Hematopoietic multipotent progenitor cell treated with erythropoietin and hydrocortisone succinate and interleukin-3 and kit ligand, for 6 days (in vitro differentiated cells): ENCODE results near the gene RPS18.
"Not testable (repeated sequence)": the region's sequence is repeated elsewhere in the genome, so short reads cannot be mapped to it uniquely, and the experiment has no call there.

ENCODE experiments used
- DNase-seq: peaks from one replicate; pipeline ENCODE4 v3.0.0-alpha.2; 2015

Gene RPS18

DNA sequence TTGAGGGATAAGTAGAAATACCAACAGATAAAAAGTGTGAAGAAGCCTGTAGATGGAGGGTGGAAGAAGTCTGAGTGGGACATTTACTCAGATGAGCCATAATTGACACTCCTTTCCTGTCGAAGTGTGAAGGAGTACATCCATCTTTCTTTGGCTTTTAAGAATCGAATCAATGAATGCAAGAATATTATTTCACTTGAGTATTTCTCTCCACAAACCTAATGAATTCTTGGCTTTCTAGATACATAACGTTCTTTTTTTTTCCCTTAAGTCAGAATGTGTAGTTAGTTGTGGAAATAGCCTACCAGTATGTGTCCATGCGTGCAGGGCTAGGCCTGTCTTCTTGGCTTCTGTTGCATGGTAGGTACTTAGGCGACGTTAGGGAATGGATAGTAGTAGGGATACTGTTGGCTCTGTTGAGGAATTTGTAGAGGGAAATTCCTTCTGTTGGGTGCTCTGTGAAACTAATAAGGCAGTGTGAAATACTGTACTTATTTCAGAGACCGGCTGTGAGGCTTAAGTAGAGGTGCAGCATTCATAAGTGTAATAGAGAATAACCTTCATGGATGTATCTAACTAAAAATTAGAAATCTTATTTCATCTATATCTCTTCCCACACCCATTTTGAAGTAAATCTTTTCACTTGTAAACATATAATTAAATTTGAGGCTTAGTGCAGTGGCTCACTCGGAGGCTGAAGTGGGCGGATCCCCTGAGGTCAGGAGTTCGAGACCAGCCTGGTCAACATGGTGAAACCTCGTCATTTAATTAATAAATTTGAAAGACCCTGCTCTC lies 1.5 kb downstream of the RPS18 start:
- peak; percentile 18 for DNase-seq

DNA sequence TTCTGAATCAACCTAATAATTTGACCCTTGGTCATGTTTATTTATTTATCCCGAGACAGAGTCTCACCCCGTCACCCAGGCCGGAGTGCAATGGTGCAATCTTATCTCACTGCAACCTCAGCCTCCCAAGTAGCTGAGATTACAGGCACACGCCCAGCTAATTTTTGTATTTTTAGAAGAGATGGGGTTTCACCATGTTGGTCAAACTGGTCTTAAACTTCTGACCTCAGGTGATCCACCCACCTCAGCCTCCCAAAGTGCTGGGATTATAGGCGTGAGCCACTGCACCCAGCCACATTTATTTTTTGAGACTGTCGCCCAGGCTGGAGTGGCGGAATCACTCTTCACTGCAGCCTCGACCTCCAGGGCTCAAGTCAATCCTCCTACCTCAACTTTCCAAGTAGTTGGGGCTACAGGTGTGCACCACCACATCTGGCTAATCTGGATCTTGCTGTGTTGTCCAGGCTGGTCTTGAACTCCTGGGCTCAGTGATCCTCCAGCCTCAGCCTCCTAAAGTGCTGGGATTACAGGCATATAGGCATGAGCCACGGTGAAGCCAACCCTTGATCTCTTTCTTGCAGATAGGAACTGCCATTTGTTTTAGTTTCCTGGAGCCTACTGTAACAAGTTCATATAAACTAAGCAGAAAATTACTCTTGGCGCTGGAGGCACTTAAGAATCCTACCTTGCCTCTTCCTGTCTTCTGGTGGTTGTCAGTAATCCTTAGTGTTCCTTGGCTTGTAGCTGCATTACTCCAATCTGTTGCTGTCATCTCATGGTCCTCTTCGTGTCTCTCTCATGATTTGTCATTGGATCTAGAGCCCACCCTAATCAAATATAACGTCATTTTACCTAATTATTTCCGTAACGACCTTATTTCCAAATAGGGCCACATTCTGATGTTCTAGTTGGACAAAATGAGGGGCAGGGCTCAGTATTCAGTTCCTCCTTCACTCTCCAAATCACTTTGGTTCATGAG lies 2.3 kb downstream of the RPS18 start:
- peak; percentile 21 for DNase-seq

DNA sequence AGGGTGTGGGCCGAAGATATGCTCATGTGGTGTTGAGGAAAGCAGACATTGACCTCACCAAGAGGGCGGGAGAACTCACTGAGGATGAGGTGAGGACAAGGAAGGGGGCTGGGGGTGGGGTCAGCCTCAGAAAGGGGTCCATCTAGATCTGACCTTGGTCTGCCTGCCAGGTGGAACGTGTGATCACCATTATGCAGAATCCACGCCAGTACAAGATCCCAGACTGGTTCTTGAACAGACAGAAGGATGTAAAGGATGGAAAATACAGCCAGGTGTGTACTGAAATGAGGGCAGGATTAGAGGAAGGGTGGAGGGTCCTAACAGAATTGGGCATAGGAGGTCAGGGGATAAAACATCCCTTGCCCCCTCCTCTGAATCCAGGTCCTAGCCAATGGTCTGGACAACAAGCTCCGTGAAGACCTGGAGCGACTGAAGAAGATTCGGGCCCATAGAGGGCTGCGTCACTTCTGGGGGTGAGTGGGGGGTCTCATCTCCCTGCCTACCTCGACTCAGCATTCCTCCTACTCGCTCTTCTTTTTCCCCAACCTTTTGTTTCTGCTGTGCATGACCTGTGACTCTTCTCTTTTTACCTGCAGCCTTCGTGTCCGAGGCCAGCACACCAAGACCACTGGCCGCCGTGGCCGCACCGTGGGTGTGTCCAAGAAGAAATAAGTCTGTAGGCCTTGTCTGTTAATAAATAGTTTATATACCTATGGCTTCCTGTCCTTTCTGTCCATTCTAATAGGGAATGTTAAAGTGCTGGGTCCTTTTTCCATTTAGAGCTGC lies 4.1 kb downstream of the RPS18 start:
- DNase-seq = not testable (repeated sequence)

DNA sequence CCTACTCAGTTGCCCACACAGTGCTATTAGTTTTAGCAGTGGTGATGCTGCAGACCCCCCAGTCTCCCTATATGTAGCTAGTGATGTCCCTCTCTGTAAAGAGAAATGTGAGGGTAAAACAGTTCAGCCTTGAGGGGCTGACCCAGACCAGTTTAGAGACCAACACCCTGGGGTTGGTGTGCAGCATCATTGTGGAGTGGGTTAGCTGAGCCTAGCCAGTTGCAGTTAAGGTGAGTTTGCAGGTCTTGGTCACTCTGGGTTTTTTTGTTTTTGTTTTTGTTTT lies 4.6 kb downstream of the RPS18 start:
- peak; percentile 38 for DNase-seq

DNA sequence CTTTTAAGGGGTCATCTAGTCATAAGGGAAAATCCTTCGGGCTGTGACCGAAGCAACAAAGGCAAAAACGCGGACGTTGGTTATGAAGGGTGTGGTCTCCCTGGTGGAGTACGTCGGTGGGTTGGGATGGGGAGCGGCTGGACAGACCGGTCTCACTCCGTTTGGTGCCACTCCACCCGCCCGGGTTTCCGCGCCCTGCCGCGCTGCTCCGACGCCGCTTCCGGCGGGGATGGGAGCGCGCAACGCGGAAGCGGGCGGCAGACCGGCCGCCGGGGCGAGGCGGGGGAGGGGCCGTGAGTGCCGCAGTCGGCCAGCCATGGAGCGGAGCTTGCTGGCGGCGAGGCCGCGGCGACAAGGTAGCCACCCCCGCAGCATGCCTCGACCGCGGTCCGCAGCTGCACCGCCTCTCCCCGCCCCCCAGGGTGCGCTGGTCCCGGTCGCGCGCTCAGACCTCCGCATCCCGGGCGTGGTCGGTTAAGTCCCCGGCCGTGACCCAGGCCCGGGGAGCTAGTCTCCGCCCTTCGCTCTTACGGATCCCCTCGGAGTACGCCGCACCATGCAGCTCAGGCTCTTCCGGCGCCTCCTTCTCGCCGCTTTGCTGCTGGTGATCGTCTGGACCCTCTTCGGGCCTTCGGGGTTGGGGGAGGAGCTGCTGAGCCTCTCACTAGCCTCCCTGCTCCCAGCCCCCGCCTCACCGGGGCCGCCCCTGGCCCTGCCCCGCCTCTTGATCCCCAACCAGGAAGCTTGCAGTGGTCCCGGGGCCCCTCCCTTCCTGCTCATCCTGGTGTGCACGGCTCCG lies 5.2 kb downstream of the RPS18 start, which contains the start of gene B3GALT4:
TSS of gene B3GALT4 (plus strand) at position 260 of the 799 bp plus-strand sequence. CDS start at position 557, 297 bp downstream.
- peak; percentile 90 for DNase-seq

DNA sequence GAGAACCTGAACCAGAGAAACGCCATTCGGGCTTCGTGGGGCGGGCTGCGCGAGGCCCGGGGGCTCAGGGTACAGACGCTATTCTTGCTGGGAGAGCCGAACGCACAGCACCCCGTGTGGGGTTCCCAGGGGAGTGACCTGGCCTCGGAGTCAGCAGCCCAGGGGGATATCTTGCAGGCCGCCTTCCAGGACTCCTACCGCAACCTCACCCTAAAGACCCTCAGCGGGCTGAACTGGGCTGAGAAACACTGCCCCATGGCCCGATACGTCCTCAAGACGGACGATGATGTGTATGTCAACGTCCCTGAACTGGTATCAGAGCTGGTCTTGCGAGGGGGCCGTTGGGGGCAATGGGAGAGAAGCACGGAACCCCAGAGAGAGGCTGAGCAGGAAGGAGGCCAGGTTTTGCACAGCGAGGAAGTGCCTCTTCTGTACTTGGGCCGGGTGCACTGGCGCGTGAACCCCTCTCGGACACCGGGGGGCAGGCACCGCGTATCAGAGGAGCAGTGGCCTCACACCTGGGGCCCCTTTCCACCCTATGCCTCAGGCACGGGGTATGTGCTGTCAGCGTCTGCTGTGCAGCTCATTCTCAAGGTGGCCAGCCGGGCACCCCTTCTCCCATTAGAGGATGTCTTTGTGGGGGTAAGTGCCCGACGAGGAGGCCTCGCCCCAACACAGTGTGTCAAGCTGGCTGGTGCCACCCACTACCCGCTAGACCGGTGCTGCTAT lies 6.0 kb downstream of the RPS18 start:
- peak; percentile 45 for DNase-seq

DNA sequence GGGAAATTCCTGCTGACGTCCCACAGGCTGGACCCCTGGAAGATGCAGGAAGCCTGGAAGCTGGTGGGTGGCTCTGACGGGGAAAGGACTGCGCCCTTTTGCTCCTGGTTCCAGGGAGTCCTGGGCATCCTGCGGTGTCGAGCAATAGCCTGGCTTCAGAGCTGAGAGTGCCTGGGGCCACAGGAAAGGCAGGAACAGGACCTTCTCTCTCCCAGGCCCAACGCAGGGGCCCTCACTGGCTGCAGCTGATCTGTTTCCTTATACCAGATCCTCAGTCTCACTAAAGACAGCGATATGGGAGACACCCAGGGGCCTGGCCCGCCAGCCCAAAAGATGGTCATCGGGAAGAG lies 6.5 kb downstream of the RPS18 start:
- DNase-seq = no peak

DNA sequence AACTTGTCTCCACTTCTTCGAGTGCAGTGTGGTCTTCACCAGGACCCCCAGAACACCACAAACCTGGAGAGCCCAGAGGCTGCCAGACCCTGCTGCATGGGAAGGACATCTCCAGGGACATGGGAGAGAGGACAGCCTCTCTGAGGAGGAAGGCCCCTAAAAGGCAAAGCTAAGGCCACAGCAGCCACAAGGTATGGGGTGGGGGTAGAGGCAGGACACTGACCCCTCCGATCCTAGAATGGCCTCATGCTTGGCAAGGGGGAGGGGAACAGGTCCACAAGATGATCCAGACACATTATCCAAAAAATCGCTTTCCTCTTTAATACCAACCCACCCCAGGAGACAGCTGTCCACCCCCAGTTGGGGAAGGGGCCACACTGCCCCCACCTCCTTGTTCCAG lies 6.9 kb downstream of the RPS18 start:
- no peak for DNase-seq

DNA sequence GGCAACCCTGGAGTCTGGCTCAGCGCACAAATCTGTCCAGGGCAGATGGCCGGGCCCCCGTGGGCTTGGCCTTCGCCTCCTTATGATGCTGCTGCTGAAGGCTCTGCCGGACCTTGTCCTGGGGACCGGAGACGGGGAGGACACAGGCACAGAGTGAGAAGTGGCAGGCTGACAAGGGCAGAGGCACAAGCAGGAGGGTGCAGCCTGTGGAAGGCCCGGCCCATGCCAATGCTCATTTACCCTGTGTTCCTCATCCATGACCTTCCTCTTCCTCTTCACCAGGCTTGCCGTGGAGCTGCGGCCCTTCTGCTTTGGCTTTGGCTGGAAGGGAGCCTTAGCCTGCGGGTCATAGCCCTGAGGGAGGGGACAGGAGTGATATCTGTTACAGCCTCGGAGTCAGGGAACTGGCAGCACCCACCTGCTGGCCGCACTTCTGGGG lies 7.4 kb downstream of the RPS18 start:
- no peak for DNase-seq

DNA sequence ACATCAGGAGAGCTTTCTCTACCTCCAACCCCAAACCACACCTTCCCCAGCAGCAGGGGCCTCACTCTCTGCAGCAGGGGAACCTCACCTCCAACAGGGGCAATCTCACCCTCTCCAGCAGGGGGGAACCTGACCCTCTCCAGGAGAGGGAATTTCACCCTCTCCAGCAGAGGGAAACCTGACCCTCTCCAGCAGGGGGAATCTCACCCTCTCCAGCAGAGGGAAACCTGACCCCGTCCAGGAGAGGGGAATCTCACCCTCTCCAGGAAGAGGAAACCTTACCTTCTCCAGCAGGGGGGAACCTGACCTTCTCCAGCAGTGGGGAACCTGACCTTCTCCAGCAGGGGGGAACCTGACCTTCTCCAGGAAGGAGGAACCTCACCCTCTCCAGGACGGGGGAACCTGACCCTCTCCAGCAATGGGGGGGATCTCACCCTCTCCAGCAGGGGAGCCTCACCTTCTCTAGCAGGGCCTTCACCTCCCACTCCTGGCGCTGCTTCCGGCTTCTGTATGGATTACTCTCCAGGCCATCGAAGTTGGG lies 8.2 kb downstream of the RPS18 start:
- peak; percentile 67 for DNase-seq

DNA sequence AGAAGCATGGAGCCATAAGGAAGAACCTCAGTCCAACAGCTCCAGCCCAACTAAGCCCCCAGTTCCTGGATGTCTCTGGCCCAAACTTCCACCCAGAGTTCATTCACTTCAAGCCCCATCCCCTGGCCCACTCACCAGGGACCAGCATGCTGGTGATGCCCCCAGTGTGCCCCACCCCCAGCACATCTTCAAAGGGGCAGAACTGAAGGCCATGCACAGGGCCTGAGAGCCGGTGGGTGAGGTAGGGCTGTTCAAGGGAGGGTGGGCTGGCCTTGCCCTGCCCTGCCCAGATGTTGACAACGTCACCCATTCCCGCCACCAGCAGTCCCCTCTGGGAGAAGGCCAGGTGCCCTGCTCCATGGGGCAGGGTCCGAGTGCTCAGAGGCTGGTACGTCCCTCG lies 8.7 kb downstream of the RPS18 start:
- no peak for DNase-seq

DNA sequence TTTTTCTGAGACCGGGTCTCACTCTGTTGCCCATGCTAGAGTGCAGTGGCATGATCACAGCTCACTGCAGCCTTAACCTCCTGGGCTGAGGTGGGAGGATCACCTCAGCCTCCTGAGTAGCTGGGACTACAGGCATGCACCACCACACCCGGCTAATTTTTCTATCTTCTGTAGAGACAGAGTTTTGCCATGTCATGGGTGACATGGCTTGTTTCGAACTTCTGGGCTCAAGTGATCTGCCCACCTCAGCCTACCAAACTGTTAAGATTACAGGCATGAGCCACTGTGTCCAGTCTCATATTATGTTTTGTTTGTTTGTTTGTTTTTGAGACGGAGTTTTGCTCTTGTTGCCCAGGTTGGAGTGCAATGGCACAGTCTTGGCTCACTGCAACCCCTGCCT lies 13.3 kb downstream of the RPS18 start:
- DNase-seq = peak; percentile 24

DNA sequence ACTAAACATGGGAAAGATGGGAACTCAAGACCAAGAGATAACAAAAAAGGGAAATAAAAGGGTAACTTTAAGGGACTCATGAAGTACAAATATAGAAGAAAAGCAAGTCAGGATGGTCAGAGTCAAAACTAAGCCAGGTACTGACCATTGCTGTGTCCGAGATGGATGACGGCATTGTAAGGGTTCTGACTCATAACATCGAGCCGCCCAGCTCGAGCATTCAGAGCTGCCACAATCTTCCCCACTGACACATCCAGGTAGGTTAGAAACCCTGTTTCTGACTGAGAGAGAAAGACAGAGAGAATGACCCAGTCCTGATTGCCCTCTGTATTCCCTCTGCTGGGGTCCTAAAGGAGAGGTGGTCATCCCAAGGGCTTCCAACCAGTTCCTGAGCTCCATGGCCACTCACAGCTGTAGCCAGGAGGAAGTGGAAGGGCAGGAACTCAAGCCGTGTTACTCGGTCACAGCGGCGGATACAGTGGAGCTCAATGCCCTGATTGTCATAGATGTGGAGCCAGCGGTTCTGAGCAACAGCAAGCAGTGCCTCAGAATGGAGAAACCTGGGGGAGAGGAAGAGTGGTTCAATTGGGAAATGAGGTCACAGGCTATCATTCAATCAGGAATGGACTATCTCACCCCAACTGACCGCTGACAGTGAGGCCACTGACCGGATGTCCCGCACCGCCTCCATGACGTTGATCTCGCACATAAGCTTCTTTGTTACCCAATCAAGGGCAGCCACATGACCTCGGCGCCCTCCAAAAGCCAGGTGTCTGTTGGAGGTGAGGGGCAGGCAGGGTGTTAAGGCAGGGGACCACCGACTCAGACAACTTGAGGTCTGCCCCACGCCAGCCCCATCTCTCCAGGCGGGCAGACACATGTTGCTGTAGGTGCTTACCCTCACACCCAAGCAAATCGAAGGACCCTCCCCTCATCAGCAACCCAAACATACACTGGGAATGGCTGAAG lies 15.4 kb downstream of the RPS18 start:
- no peak for DNase-seq

DNA sequence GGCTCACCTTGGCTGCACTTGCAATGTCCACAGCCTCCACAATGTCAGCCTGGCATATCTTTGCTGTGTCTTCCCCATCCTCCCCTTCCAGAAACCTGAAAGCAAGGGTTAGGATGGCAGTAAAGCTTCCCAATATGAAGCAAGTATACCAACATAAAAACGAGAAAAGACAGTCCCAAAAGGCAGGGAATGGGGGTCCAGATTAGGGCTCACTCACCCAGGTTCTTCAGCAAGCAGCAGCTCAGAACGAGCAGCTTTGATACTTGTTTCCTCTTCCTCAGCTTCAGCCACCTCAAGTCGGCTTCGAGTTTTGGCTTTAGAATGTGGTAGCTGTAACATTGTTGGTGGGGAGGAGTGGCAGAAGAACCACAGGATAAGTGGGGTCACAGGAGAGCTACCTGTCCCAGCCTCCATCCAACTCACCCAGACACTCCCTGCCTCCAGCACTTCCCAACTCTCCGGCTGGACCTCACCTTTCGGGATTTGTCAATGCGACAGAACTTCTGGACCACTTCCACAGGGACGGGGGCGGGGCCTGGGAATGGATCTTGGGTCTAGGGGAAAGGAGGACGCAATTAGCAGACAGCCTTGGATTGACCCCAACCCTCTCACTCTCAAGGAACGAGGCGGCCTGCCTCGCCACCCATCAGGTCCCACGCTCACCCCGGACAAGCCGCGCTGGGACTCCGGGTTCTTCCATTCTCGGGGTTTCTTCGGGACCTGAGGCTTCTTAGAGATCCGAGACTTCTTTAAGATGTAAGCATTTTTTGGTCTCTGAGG lies 16.5 kb downstream of the RPS18 start:
- DNase-seq = peak; percentile 18

DNA sequence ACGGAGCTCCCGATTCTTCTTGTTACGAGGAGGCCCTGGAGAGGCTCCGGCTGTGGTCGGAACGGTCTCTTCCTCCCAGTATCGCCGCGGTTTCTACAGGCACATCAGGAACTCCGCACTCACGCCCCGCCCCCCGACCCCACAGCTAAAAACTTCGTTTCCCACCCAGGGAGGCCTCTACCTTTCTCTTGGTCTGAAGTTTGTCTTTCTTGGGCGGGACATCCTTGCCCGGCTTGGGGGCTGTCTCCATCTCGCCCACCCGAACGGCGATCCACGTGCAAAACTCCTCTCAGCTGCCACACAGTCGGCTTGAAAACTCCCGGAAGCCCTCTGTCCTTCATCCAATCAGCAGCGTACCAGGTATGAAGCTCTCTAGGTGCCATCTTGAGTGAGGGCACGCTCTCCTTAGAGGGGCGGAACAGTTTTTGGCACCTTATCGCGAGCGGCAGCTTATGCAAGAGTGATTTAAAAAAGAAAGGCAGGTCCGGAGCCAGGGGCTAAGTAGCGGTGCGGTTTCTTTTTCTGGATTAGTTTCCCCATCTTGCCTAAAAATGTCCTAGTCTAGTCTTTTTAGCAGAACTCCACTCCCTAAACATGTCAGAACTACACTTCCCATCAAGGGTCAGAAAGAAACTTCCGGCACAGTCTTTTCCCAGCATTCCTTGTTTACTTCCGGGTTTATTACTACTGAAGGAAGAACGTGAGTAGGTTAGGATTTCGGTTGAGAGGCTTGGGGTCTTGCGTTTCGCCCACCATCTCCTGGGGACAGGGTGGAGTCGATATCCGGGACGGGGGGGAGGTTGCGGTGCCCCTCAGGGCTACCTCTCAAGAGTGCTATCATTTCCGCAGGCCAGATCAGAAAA lies 17.3 kb downstream of the RPS18 start, which contains the start of the genes PFDN6 and WDR46:
TSS of gene PFDN6 (plus strand) at position 681 of the 863 bp plus-strand sequence. CDS start 256 bp downstream, outside the sequence.
TSS of gene WDR46 (minus strand) at position 319 of the 863 bp plus-strand sequence. CDS start at position 250, 69 bp downstream.
- DNase-seq = peak; percentile 97

DNA sequence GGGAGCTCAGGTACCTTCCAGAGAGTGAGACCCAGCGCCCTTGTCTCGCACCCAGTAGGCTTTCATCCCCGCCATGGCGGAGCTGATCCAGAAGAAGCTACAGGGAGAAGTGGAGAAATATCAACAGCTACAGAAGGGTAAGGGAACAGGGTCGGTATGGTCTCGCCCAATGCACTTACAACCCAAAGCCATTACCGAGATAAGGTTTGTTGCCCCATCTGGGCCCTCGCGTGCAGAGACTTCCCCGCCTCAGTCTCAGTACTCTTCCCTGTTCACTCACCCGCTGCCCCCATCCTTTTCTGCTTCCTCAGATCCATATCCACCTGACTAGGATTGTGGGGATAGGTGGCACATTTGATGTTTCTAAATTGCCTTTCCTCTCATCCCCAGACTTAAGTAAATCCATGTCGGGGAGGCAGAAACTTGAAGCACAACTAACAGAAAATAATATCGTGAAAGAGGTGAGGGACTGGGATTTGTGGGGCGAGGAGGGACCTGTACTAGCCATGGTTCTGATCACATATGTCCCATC lies 18.0 kb downstream of the RPS18 start:
- DNase-seq = peak; percentile 68

DNA sequence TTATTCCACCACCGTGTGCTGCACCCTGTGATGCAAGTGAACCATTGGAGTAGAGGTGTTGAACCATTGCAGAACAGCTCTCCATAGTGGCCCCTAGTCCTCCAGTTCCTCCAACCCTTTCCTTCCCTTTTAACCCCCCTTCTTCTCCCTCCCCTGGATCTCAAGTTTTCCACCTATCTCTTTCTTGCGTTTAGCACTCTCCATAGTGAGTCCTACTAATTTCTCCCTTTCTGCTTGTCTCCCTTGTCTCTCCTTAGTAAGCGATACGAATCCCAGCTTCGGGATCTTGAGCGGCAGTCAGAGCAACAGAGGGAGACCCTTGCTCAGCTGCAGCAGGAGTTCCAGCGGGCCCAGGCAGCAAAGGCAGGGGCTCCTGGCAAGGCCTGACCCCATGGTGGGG lies 18.6 kb downstream of the RPS18 start:
- DNase-seq = no peak
